CD14-positive monocyte (primary cell): ENCODE measurements around the gene RPS6KA2. TPM values are rescaled to one million over a fixed set of nuclear protein-coding genes. Genes with fewer than 3 reads are reported as not detected.

ENCODE experiments used
- DNase-seq, 3 donors: peaks; one replicate each; pipeline ENCODE4 v3.0.0-alpha.2; 2011 to 2022
- H2AFZ ChIP-seq: 2 replicates; pipeline ENCODE4 v1.6.0; 2012; ENCODE audit warnings: mild to moderate bottlenecking, low read depth, low read length, inconsistent platforms; ENCODE audit not compliant: insufficient read depth, poor library complexity, severe bottlenecking
- H3K27ac ChIP-seq, 2 donors: 1 replicate in 1 of 2; 2 replicates in 1 of 2; pipeline ENCODE4 v1.5.1; 2012 to 2013; ENCODE audit warnings: low read length in 2 of 2, control low read depth in 1 of 2, inconsistent platforms in 1 of 2, low read depth in 1 of 2, mild to moderate bottlenecking in 1 of 2
- H3K27me3 ChIP-seq, 2 donors: one replicate each; pipeline versions ENCODE4 v1.6.0 to v1.6.1; 2011 to 2013; ENCODE audit warnings: low read length in 2 of 2; ENCODE audit not compliant: control insufficient read depth in 2 of 2, insufficient read depth in 2 of 2
- H3K36me3 ChIP-seq, 2 donors: replicated peaks in 1 of 2; 1 replicate in 1 of 2; 2 replicates in 1 of 2; pipeline versions ENCODE4 v1.5.1 to v1.6.1; 2012 to 2013; ENCODE audit warnings: low read length in 2 of 2, control low read depth in 1 of 2, inconsistent platforms in 1 of 2, mild to moderate bottlenecking in 1 of 2; ENCODE audit not compliant: insufficient read depth in 2 of 2, control insufficient read depth in 1 of 2
- H3K4me1 ChIP-seq, 2 donors: 1 replicate in 1 of 2; 2 replicates in 1 of 2; pipeline versions ENCODE4 v1.5.1 to v1.6.1; 2012 to 2013; ENCODE audit warnings: low read length in 2 of 2, control low read depth in 1 of 2, inconsistent platforms in 1 of 2, mild to moderate bottlenecking in 1 of 2, moderate library complexity in 1 of 2; ENCODE audit not compliant: insufficient read depth in 2 of 2, control insufficient read depth in 1 of 2
- H3K4me2 ChIP-seq: replicated peaks from 2 replicates; pipeline ENCODE3; 2012; ENCODE audit warnings: low read length, moderate library complexity, mild to moderate bottlenecking; ENCODE audit not compliant: poor library complexity, severe bottlenecking; ENCODE audit errors: extremely low read depth
- H3K4me3 ChIP-seq, 3 experiments: fragments of 200-600 bp in 1 of 3; sonication (generic) in 1 of 3; replicated peaks in 1 of 3; 1 replicate in 2 of 3; 2 replicates in 1 of 3; pipeline ENCODE4 v1.5.1; 2011 to 2013; ENCODE audit warnings: low read length in 3 of 3, mild to moderate bottlenecking in 3 of 3, control low read depth in 2 of 3, low read depth in 2 of 3, inconsistent platforms in 1 of 3, moderate library complexity in 1 of 3
- H3K79me2 ChIP-seq: 2 replicates; pipeline ENCODE4 v1.6.0; 2012; ENCODE audit warnings: mild to moderate bottlenecking, control low read depth, inconsistent platforms, low read length, moderate library complexity; ENCODE audit not compliant: insufficient read depth
- H3K9ac ChIP-seq: 2 replicates; pipeline ENCODE4 v1.6.0; 2017; ENCODE audit warnings: low read length, mild to moderate bottlenecking; ENCODE audit not compliant: insufficient read depth, poor library complexity, severe bottlenecking
- H3K9me3 ChIP-seq, 2 donors: replicated peaks in 1 of 2; 1 replicate in 1 of 2; 2 replicates in 1 of 2; pipeline versions ENCODE4 v1.5.1 to v1.6.1; 2012 to 2013; ENCODE audit warnings: low read length in 2 of 2, control low read depth in 1 of 2; ENCODE audit not compliant: control insufficient read depth in 1 of 2, insufficient read depth in 1 of 2
- H4K20me1 ChIP-seq: 2 replicates; pipeline ENCODE4 v1.6.0; 2012; ENCODE audit warnings: mild to moderate bottlenecking, low read length, control low read depth, moderate library complexity; ENCODE audit not compliant: insufficient read depth
- H3K27ac Mint-ChIP-seq, 7 donors: one replicate each; pipeline ENCODE4 v1.8.0; 2020; ENCODE audit warnings: mild to moderate bottlenecking in 7 of 7, mixed read lengths in 7 of 7, moderate library complexity in 6 of 7, inconsistent platforms in 2 of 7
- H3K27me3 Mint-ChIP-seq, 3 donors: one replicate each; pipeline ENCODE4 v1.8.0; 2021 to 2022; ENCODE audit warnings: low read depth in 3 of 3, mild to moderate bottlenecking in 3 of 3, mixed read lengths in 3 of 3, moderate library complexity in 3 of 3, inconsistent platforms in 1 of 3
- H3K36me3 Mint-ChIP-seq, 2 donors: one replicate each; pipeline ENCODE4 v1.8.0; 2020; ENCODE audit warnings: mixed read lengths in 2 of 2, inconsistent platforms in 1 of 2, mild to moderate bottlenecking in 1 of 2
- H3K4me1 Mint-ChIP-seq: one replicate; pipeline ENCODE4 v1.8.0; 2020; ENCODE audit warnings: mild to moderate bottlenecking, mixed read lengths
- H3K4me3 Mint-ChIP-seq, 2 donors: one replicate each; pipeline ENCODE4 v1.8.0; 2020; ENCODE audit warnings: mild to moderate bottlenecking in 2 of 2, mixed read lengths in 2 of 2, moderate library complexity in 1 of 2
- H3K9me3 Mint-ChIP-seq, 7 donors: one replicate each; pipeline ENCODE4 v1.8.0; 2020 to 2022; ENCODE audit warnings: mixed read lengths in 7 of 7, mild to moderate bottlenecking in 6 of 7, moderate library complexity in 6 of 7, inconsistent platforms in 2 of 7
- CTCF ChIP-seq: fragments of 200-600 bp; IDR thresholded peaks from one replicate; pipeline ENCODE4 v1.8.0; 2022; ENCODE audit warnings: antibody characterized with exemption, mild to moderate bottlenecking
- WGBS: methylation state at CpG from one replicate; pipeline ENCODE4 v1.1.5; 2013; ENCODE audit warnings: missing lambda C conversion rate; ENCODE audit not compliant: insufficient coverage; 5-methylcytosine and 5-hydroxymethylcytosine counted together
- intact Hi-C, 2 donors: fragments of 100-400 bp; cut with micrococcal nuclease; formaldehyde crosslinking; loops; one replicate each; pipeline versions ENCODE4 v1.15.0 to v1.15.1; 2023
- polyA plus RNA-seq, 3 donors: library from polyadenylated mRNA; depleted of rRNA in 1 of 3; unstranded in 2 of 3; stranded (reverse) in 1 of 3; fragments of 300-500 nt in 2 of 3; fragments of >200 nt in 1 of 3; fragmentation: Illumina TruSeq in 2 of 3; gene quantifications; 1 replicate in 2 of 3; 2 replicates in 1 of 3; pipeline ENCODE4 v1.2.3, GENCODE V29; 2012 to 2021

The RPS6KA2 gene
- polyA plus RNA-seq, 3 donors = 1.4 to 3.1 (median 1.9) TPM

GRCh38 chr6:166422201-166422940 is 204.7 kb downstream of the RPS6KA2 start:
- H3K36me3 Mint-ChIP-seq = no peaks in the 10 kb centered on the region
- Histone ChIP-seq H2AFZ (no peak overlapping the region), H3K4me2 (no peak overlapping the region), H3K9me3 (no peaks in the 10 kb centered on the region), H3K27ac (no peak overlapping the region), H3K79me2 (no peaks in the 10 kb centered on the region), H3K4me1 (peaks cover 0 to 3% of the 10 kb centered on the region in 2 donors), H3K9ac (no peak overlapping the region), H4K20me1 (no peaks in the 10 kb centered on the region), H3K36me3 (no peaks in the 10 kb centered on the region), H3K27me3 (no peaks in the 10 kb centered on the region), H3K4me3 (no peak overlapping the region)
- intact Hi-C loops = no loop called here
- no peak for TF ChIP-seq CTCF
- DNase-seq = no peak
- no peaks in the 10 kb centered on the region for H3K27me3 Mint-ChIP-seq
- H3K27ac Mint-ChIP-seq = peak overlapping the region in 2 of 7 donors; percentile 13 to 19
- H3K4me3 Mint-ChIP-seq = no peak overlapping the region
- WGBS = 94% methylated on average over 13 of the region's 20 CpGs
- H3K9me3 Mint-ChIP-seq = no peaks in the 10 kb centered on the region
- peaks cover 9% of the 10 kb centered on the region for H3K4me1 Mint-ChIP-seq

GRCh38 chr6:166420351-166420750 is 206.7 kb downstream of the RPS6KA2 start:
- TF ChIP-seq CTCF = peak; percentile 29
- Histone ChIP-seq H4K20me1 (no peaks in the 10 kb centered on the region), H3K4me1 (peaks cover 0 to 3% of the 10 kb centered on the region in 2 donors), H3K4me3 (no peak overlapping the region), H3K9me3 (no peaks in the 10 kb centered on the region), H3K4me2 (no peak overlapping the region), H2AFZ (no peak overlapping the region), H3K27me3 (no peaks in the 10 kb centered on the region), H3K9ac (no peak overlapping the region), H3K36me3 (no peaks in the 10 kb centered on the region), H3K79me2 (no peaks in the 10 kb centered on the region), H3K27ac (no peak overlapping the region)
- Mint-ChIP-seq H3K27me3 (peaks cover 0 to 1% (median 0%) of the 10 kb centered on the region in 3 donors), H3K4me1 (peaks cover 9% of the 10 kb centered on the region), H3K4me3 (no peak overlapping the region), H3K27ac (no peak overlapping the region), H3K36me3 (no peaks in the 10 kb centered on the region), H3K9me3 (peaks cover 0 to 4% (median 0%) of the 10 kb centered on the region in 7 donors)
- DNase-seq = peak in 2 of 3 donors; percentile 19 to 30
- intact Hi-C loops = no loop called here
- WGBS = 100% methylated on average over 1 of the region's 6 CpGs
